ENCODE results near the gene SFXN5. TPM values are rescaled to one million over a fixed set of nuclear protein-coding genes. Genes with fewer than 3 reads are reported as not detected.
"Not testable (repeated sequence)": the region's sequence is repeated elsewhere in the genome, so short reads cannot be mapped to it uniquely, and the experiment has no call there.

SFXN5 gene
- total RNA-seq, 1 donor from 2014 or later = 9.7 TPM

GRCh38 chr2:72915320-72915906 lies 156.1 kb downstream of the SFXN5 start:
- ATAC-seq (ENCODE audit: poor library complexity) (no peak), DNase-seq (no peak)
- intact Hi-C loops (cut with DNase I) = no loop called here

DNA sequence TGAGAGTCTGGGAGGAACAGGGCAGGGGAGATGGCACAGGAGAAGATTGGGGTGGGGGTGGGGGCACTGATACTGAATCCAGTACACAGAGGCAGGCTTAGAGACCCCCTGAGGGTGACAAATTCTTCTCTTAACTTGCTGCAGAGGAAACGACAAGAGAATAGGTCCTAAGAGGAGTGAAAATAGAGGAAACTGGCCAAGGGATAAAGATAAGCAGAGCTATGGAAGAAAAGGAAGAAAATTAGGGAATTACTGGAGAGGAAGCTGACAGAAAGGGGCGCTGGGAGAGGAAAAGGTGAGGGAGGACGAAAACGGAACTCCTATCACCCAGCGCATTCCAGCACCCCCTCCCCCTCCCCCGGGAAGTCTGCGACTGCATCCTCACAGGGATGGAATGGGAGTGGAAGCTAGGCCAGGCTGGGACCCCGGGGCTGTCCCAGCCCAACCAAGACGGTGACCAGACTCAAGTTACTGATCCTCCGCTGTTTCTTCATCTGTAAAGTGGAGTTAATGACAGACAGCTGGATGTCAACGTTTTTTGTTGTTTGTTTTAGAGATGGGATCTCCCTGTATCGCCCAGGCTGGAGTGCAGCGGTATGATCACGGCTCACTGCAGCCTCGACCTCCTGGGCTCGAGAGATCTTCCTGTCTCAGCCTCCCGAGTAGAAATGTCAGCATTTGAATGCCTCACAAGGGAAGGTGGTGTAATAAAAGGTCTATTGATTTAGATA lies 156.8 kb downstream of the SFXN5 start:
- intact Hi-C loops (cut with DNase I) = no loop called here
- ATAC-seq (ENCODE audit: poor library complexity) = no peak
- DNase-seq = no peak

DNA sequence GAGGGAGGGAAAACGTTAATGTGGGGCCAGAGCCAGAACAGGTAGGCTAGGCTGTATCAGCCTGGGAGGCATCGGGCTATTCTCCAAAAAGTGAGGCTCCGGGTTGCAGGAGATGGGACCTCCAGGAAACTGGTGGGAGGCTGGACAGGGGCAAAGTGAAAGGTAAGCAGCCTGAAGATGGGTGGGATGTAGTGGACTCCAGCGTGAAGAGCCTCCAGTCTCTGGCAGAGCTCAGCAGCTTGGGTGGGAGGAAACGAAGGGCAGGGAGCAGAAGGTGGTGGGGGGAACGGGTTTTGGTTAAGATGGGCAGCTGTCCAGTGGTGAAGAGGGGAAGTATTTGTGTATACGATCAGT lies 157.3 kb downstream of the SFXN5 start:
- intact Hi-C loops (cut with DNase I) = no loop called here
- no peak for ATAC-seq (ENCODE audit: poor library complexity)
- DNase-seq = no peak

- intact Hi-C loops (cut with DNase I) = no loop called here
- DNase-seq = no peak
- no peak for ATAC-seq (ENCODE audit: poor library complexity)
Observed at GRCh38 chr2:72913486-72914205, 157.9 kb downstream of the SFXN5 start.

- intact Hi-C loops (cut with DNase I) = no loop called here
- DNase-seq = no peak
- no peak for ATAC-seq (ENCODE audit: poor library complexity)
Observed at GRCh38 chr2:72911256-72911655, 160.3 kb downstream of the SFXN5 start.

- no peak for ATAC-seq (ENCODE audit: poor library complexity)
- DNase-seq = no peak
- intact Hi-C loops (cut with DNase I) = no loop called here
Observed at GRCh38 chr2:72908741-72909140, 162.8 kb downstream of the SFXN5 start.

- intact Hi-C loops (cut with DNase I); ATAC-seq (ENCODE audit: poor library complexity); DNase-seq: not testable (repeated sequence)
Observed at GRCh38 chr2:72907369-72907768, 164.1 kb downstream of the SFXN5 start.

- DNase-seq (no peak), ATAC-seq (ENCODE audit: poor library complexity) (no peak)
- intact Hi-C loops (cut with DNase I) = no loop called here
Observed at GRCh38 chr2:72901426-72901825, 170.1 kb downstream of the SFXN5 start.

DNA sequence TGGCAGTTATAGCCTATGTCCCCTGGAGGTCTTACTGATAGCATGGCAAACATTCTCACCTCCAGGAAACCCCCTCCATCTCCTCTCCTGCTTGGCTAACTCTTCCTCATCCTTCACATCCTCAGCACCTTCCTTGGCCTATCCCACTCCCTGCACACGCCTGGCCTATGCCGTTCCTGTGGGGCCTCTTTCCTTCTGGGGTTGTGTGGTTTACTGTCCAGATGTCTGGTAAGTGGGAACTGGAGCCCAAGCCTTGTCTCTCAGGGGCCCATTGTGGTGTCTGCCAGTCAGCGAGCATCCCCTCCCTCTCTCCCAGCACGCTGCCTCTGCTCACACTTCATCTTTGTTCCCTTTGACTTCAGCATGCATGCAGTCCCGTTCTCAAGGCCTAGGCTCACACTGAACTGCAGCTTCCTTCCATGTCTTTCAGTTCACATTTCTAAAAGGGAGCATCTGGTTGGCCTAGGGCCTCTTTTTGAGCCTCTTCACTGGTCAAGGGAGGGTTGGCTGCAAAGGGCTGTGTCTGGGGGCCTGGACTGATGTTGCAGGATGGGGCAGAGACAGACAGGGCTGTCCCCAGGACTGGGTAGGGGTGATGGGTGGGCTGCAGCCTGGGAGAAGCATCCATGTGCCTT lies 171.2 kb downstream of the SFXN5 start:
- no peak for DNase-seq
- intact Hi-C loops (cut with DNase I) = no loop called here
- no peak for ATAC-seq (ENCODE audit: poor library complexity)

DNA sequence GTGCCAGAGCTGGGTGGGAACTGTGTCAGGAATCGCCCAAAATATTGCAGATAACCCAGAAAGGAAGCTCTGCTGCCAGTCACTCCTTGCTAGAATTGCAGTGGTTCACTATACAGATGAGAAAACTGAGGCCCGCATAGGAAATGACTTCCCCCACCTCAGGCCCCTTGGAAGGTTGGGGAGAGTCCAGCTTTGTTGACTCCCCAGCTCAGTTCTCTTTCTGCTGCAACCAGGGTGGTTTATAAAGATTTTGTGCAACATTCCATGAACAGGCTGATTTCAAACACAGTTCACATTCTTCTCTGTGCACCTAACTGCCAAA lies 173.0 kb downstream of the SFXN5 start:
- ATAC-seq (ENCODE audit: poor library complexity) = no peak
- no peak for DNase-seq
- intact Hi-C loops (cut with DNase I) = loop anchor here (10.0 kb wide), 1 partner anchor 76 kb away; no protein-coding TSS in a partner anchor

- no peak for DNase-seq
- ATAC-seq (ENCODE audit: poor library complexity) = no peak
- intact Hi-C loops (cut with DNase I) = loop anchor here (10.0 kb wide), 1 partner anchor 77 kb away; no protein-coding TSS in a partner anchor
Observed at GRCh38 chr2:72897785-72898584, 173.5 kb downstream of the SFXN5 start.

DNA sequence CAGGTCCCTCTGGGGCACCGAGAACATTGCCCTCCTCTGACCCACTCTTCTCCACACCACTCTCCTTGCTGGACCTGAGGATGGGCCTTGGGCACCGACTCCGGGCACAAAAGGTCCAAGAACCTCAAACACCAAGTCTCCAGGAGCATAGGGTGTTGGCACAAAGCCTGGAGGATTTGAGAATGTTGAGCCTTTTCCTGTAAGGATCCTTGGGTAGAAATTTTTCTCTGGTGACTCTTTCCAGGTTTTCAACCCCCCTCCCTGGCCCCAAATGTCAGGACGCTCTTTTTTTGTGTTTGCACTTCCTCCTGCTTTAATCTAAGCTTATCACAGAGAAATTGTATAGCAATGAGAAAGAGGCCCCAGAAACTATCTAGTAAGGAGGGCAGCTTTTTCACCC lies 175.1 kb downstream of the SFXN5 start:
- DNase-seq (no peak), ATAC-seq (ENCODE audit: poor library complexity) (no peak)
- intact Hi-C loops (cut with DNase I) = loop anchor here (10.0 kb wide), 1 partner anchor 78 kb away; no protein-coding TSS in a partner anchor

DNA sequence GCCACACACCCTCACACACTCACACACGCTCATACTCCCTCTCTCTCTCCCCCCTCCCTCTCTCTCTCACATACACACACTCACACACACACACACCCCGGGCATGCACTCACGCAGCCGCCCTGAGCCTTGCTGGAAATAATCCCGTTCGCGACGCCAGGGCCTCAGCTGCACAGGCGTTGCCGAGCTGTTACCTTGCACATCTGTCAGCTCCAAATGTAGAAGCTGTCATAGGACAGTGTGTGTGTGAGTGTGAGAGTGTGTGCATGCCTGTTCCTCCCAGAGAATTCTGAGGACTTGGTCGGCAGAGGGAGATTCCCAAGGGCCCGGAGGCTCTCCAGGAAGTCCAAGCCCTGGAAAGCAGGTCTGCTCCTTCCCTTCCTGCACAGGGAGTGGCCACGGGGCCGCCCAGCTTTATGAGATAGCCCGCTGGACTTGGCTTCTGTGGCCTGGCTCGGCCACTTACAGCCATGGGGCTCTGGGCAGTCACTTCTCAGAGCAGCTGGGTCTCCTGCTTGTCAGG lies 175.7 kb downstream of the SFXN5 start:
- intact Hi-C loops (cut with DNase I) = loop anchor here (10.0 kb wide), 1 partner anchor 79 kb away; no protein-coding TSS in a partner anchor
- peak; percentile 38 for ATAC-seq (ENCODE audit: poor library complexity)

DNA sequence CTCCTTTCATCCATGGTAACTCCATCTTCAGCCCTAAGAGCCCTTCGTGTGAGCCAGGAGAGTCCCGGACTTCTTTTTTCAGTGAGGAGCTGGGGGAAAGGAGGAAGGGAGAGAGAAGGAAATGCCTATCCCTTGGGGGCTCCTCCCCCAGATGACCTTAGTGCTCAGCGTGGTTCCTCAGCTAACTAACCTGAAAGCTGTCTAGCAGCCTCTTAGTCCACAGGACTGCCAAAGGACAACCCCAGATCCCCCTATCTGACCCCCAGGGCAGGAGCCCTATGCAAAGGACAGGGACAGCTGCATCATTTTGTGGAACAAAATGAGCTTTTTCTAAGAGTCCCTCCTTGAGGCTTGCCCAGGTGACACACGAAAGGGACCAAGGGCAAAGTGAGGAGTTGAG lies 176.4 kb downstream of the SFXN5 start:
- DNase-seq (no peak), ATAC-seq (ENCODE audit: poor library complexity) (no peak)
- intact Hi-C loops (cut with DNase I) = loop anchor here (10.0 kb wide), 1 partner anchor 80 kb away; no protein-coding TSS in a partner anchor

More for the DNA sequence above, 175.7 kb downstream of the SFXN5 start:
- peak; percentile 60 for DNase-seq

DNA sequence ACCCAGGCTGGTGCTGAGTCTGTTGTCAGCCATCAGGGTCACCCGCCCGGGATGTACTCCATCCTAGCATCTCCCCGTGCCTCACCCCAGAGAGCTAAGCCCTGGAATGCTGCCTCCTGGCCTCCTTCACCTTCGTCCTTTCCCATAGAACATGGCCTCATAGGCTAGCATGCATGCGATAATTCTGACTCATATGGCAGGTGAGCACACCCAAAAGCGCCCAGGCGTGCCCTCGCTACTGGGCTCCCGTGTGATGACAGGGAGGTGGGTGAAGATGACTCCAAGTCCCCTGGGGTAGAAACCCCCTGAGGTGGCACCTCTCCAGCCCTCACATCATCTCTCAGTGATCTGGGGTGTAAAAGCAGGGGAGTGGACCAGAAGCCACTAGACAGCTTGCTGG lies 177.0 kb downstream of the SFXN5 start:
- ATAC-seq (ENCODE audit: poor library complexity) = no peak
- intact Hi-C loops (cut with DNase I) = loop anchor here (5.0 to 10.0 kb wide), 3 partner anchors 80 to 283 kb away; partner anchors contain the start of gene SFXN5
- DNase-seq = no peak

GRCh38 chr2:72893594-72894319 lies 177.8 kb downstream of the SFXN5 start:
- peak; percentile 65 for DNase-seq
- ATAC-seq (ENCODE audit: poor library complexity) = peak; percentile 73
- intact Hi-C loops (cut with DNase I) = loop anchor here (2.0 to 10.0 kb wide), 4 partner anchors 81 to 284 kb away; partner anchors contain the start of gene SFXN5

GRCh38 chr2:72892506-72893173 lies 178.9 kb downstream of the SFXN5 start:
- peak; percentile 79 for DNase-seq
- peak; percentile 85 for ATAC-seq (ENCODE audit: poor library complexity)
- intact Hi-C loops (cut with DNase I) = loop anchor here (2.0 to 10.0 kb wide), 4 partner anchors 82 to 285 kb away; partner anchors contain the start of gene SFXN5
